Fibroblast of lung (primary cell): ENCODE results near the gene ZBTB33.

Source experiments
- EZH2 ChIP-seq: IDR thresholded peaks from 2 replicates; pipeline ENCODE4 v1.5.1; 2012; ENCODE audit warnings: low read length, control low read depth, mild to moderate bottlenecking; ENCODE audit errors: missing control alignments
- TF ChIP-seq, protein P1 (sequence below), 2 donors: IDR thresholded peaks in 1 of 2; conservative IDR thresholded peaks in 1 of 2; 1 replicate in 1 of 2; 2 replicates in 1 of 2; pipeline ENCODE4 v1.5.1; 2011 to 2012; ENCODE audit warnings: low read length in 2 of 2, control low read depth in 1 of 2, inconsistent platforms in 1 of 2, low read depth in 1 of 2, mild to moderate bottlenecking in 1 of 2

DNA sequence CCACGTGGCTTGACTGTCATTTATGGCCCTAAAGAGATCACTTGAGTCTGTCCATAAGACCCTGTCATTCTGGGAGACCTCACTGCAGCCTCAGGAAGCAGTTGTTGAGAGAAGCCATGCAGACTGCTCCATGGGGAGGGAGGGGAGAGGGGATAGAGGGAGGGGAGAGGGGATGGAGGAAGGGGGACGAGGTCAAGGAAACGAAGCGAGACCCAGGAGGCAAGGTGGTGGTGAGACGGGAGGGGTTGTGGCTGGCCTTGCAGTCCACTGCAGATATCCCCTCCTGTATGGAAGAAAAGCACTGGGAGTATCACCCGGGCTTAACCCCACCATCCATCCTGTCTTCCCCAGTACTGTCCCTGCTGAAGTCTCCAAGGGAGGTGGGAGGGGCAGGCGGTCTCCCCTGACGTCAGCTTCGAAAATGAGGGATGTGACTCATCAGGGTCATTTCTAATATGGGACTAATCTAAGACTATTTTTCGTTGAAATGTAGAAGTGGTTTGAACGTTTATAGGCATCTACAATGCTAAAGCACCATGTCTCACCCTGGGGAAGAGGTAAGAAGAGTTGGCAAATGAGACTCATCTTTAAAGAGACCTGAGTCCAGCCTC, 55.0 kb downstream of the ZBTB33 start:
- TF ChIP-seq, protein P1, sequence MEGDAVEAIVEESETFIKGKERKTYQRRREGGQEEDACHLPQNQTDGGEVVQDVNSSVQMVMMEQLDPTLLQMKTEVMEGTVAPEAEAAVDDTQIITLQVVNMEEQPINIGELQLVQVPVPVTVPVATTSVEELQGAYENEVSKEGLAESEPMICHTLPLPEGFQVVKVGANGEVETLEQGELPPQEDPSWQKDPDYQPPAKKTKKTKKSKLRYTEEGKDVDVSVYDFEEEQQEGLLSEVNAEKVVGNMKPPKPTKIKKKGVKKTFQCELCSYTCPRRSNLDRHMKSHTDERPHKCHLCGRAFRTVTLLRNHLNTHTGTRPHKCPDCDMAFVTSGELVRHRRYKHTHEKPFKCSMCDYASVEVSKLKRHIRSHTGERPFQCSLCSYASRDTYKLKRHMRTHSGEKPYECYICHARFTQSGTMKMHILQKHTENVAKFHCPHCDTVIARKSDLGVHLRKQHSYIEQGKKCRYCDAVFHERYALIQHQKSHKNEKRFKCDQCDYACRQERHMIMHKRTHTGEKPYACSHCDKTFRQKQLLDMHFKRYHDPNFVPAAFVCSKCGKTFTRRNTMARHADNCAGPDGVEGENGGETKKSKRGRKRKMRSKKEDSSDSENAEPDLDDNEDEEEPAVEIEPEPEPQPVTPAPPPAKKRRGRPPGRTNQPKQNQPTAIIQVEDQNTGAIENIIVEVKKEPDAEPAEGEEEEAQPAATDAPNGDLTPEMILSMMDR (conservative IDR thresholded peaks at IDR 0.05 in 1 of 2, IDR thresholded peaks at IDR 0.05 in 1 of 2; ENCODE audit: low read depth in 1 of 2, low read length in 2 of 2) = no peak
- no peak for TF ChIP-seq EZH2
